Esophagus (tissue), 2 donors: ENCODE data around the gene TP53BP2. TPM values are rescaled to one million over a fixed set of nuclear protein-coding genes. Genes with fewer than 3 reads are reported as not detected.
"Not testable (repeated sequence)": the region's sequence is repeated elsewhere in the genome, so short reads cannot be mapped to it uniquely, and the experiment has no call there.

Source experiments
- H3K27ac ChIP-seq, 2 donors: one replicate each; pipeline ENCODE4 v1.5.1; 2013; ENCODE audit warnings: low read depth in 2 of 2, mild to moderate bottlenecking in 2 of 2, inconsistent platforms in 1 of 2, low read length in 1 of 2, moderate library complexity in 1 of 2
- H3K27me3 ChIP-seq, 2 donors: one replicate each; pipeline ENCODE4 v1.6.1; 2013; ENCODE audit warnings: low read length in 2 of 2, control low read depth in 1 of 2, mild to moderate bottlenecking in 1 of 2; ENCODE audit not compliant: insufficient read depth in 2 of 2, control insufficient read depth in 1 of 2
- H3K36me3 ChIP-seq, 2 donors: one replicate each; pipeline ENCODE4 v1.6.1; 2013; ENCODE audit warnings: low read length in 1 of 2; ENCODE audit not compliant: control insufficient read depth in 2 of 2, insufficient read depth in 2 of 2
- H3K4me1 ChIP-seq, 2 donors: one replicate each; pipeline ENCODE4 v1.6.1; 2013; ENCODE audit warnings: low read length in 1 of 2; ENCODE audit not compliant: control insufficient read depth in 2 of 2, insufficient read depth in 2 of 2
- H3K4me3 ChIP-seq, 2 donors: one replicate each; pipeline ENCODE4 v1.5.1; 2013; ENCODE audit warnings: low read length in 2 of 2, mild to moderate bottlenecking in 2 of 2, low read depth in 1 of 2, moderate library complexity in 1 of 2
- H3K9me3 ChIP-seq, 2 donors: one replicate each; pipeline ENCODE4 v1.6.1; 2013; ENCODE audit warnings: mild to moderate bottlenecking in 2 of 2, low read depth in 1 of 2, low read length in 1 of 2, moderate library complexity in 1 of 2; ENCODE audit not compliant: control insufficient read depth in 2 of 2, insufficient read depth in 1 of 2
- WGBS, 2 donors: extraction: QIAGEN DNeasy Blood & Tissue Kit; methylation state at CpG; one replicate each; pipeline ENCODE4 v1.1.7; 2013; 5-methylcytosine and 5-hydroxymethylcytosine counted together
- polyA plus RNA-seq, 2 donors: library from polyadenylated mRNA; stranded (reverse); fragments of 200-250 nt; gene quantifications; one replicate each; pipeline ENCODE4 v1.2.3, GENCODE V29; 2013
- donor health status: healthy with polysubstance abuse.
- donor health status: Bipolar disorder and iron deficiency.

TP53BP2 gene
- polyA plus RNA-seq, 2 donors = 12.6 to 18.7 TPM

GRCh38 chr1:223810586-223810985 is 35.2 kb downstream of the TP53BP2 start:
- Histone ChIP-seq H3K4me3 (no peak overlapping the region), H3K4me1 (no peaks in the 10 kb centered on the region), H3K36me3 (peaks cover 5 to 13% of the 10 kb centered on the region in 2 donors), H3K27me3 (no peaks in the 10 kb centered on the region), H3K27ac (no peak overlapping the region), H3K9me3 (no peaks in the 10 kb centered on the region)
- 75 to 83% methylated on average over 2 of the region's 2 CpGs for WGBS, 2 donors

GRCh38 chr1:223809905-223810304 is 35.8 kb downstream of the TP53BP2 start:
- 66 to 75% methylated on average over 4 of the region's 4 CpGs for WGBS, 2 donors
- H3K4me1 ChIP-seq, H3K4me3 ChIP-seq, H3K27ac ChIP-seq, H3K9me3 ChIP-seq, H3K27me3 ChIP-seq: not testable (repeated sequence)
- peaks cover 5 to 13% of the 10 kb centered on the region in 2 donors for H3K36me3 ChIP-seq

- no peak overlapping the region for H3K27ac ChIP-seq
- no peak overlapping the region for H3K4me3 ChIP-seq
- WGBS, 2 donors = 90 to 93% methylated on average over 7 of the region's 7 CpGs
- H3K36me3 ChIP-seq = peaks cover 7 to 14% of the 10 kb centered on the region in 2 donors
- H3K4me1 ChIP-seq = no peaks in the 10 kb centered on the region
- H3K9me3 ChIP-seq = no peaks in the 10 kb centered on the region
- H3K27me3 ChIP-seq = no peaks in the 10 kb centered on the region
Measured at GRCh38 chr1:223803211-223803610, 42.5 kb downstream of the TP53BP2 start.

- no peak overlapping the region for H3K27ac ChIP-seq
- no peak overlapping the region for H3K4me3 ChIP-seq
- no peaks in the 10 kb centered on the region for H3K27me3 ChIP-seq
- H3K36me3 ChIP-seq = peaks cover 10 to 20% of the 10 kb centered on the region in 2 donors
- no peaks in the 10 kb centered on the region for H3K4me1 ChIP-seq
- no peaks in the 10 kb centered on the region for H3K9me3 ChIP-seq
- 84 to 87% methylated on average over 4 of the region's 4 CpGs for WGBS, 2 donors
Measured at GRCh38 chr1:223802602-223803001, 43.1 kb downstream of the TP53BP2 start.

- Histone ChIP-seq H3K36me3 (peaks cover 10 to 22% of the 10 kb centered on the region in 2 donors), H3K27me3 (no peaks in the 10 kb centered on the region)
- WGBS, 2 donors = 88 to 93% methylated on average over 7 of the region's 7 CpGs
Measured at GRCh38 chr1:223802032-223802431, 43.7 kb downstream of the TP53BP2 start.

GRCh38 chr1:223796210-223796609 is 49.5 kb downstream of the TP53BP2 start:
- WGBS, 2 donors = 94 to 96% methylated on average over 7 of the region's 7 CpGs
- Histone ChIP-seq H3K4me3 (no peak overlapping the region), H3K9me3 (no peaks in the 10 kb centered on the region), H3K27ac (no peak overlapping the region), H3K4me1 (no peaks in the 10 kb centered on the region), H3K27me3 (no peaks in the 10 kb centered on the region), H3K36me3 (peaks cover 19 to 21% of the 10 kb centered on the region in 2 donors)

More at GRCh38 chr1:223802032-223802431, 43.7 kb downstream of the TP53BP2 start:
- H3K4me1 ChIP-seq = no peaks in the 10 kb centered on the region
- no peak overlapping the region for H3K27ac ChIP-seq
- H3K9me3 ChIP-seq = no peaks in the 10 kb centered on the region
- no peak overlapping the region for H3K4me3 ChIP-seq

- no peaks in the 10 kb centered on the region for H3K9me3 ChIP-seq
- WGBS, 2 donors = 72 to 77% methylated on average over 9 of the region's 9 CpGs
- H3K4me3 ChIP-seq = no peak overlapping the region
- H3K27me3 ChIP-seq = no peaks in the 10 kb centered on the region
- H3K4me1 ChIP-seq = no peaks in the 10 kb centered on the region
- H3K36me3 ChIP-seq = peaks cover 17 to 19% of the 10 kb centered on the region in 2 donors
- H3K27ac ChIP-seq = no peak overlapping the region
Measured at GRCh38 chr1:223794136-223794880, 51.4 kb downstream of the TP53BP2 start.

GRCh38 chr1:223793716-223794115 is 52.0 kb downstream of the TP53BP2 start:
- no peaks in the 10 kb centered on the region for H3K4me1 ChIP-seq
- H3K27me3 ChIP-seq = no peaks in the 10 kb centered on the region
- peaks cover 19% of the 10 kb centered on the region in 2 donors for H3K36me3 ChIP-seq
- 72% methylated on average over 4 of the region's 4 CpGs for WGBS, 2 donors
- H3K27ac ChIP-seq = no peak overlapping the region
- H3K9me3 ChIP-seq = no peaks in the 10 kb centered on the region
- no peak overlapping the region for H3K4me3 ChIP-seq

GRCh38 chr1:223792046-223792445 is 53.7 kb downstream of the TP53BP2 start:
- Histone ChIP-seq H3K9me3 (no peaks in the 10 kb centered on the region), H3K36me3 (peaks cover 9 to 13% of the 10 kb centered on the region in 2 donors), H3K4me1 (no peaks in the 10 kb centered on the region), H3K27ac (no peak overlapping the region), H3K27me3 (no peaks in the 10 kb centered on the region), H3K4me3 (no peak overlapping the region)
- 69 to 73% methylated on average over 2 of the region's 2 CpGs for whole genome bisulfite sequencing, 2 donors
